ENCODE data around the gene PAX2. TPM values are rescaled to one million over a fixed set of nuclear protein-coding genes. Genes with fewer than 3 reads are reported as not detected.

PAX2 gene
- total RNA-seq, 1 experiment from 2014 or later, result 0.09 TPM

DNA sequence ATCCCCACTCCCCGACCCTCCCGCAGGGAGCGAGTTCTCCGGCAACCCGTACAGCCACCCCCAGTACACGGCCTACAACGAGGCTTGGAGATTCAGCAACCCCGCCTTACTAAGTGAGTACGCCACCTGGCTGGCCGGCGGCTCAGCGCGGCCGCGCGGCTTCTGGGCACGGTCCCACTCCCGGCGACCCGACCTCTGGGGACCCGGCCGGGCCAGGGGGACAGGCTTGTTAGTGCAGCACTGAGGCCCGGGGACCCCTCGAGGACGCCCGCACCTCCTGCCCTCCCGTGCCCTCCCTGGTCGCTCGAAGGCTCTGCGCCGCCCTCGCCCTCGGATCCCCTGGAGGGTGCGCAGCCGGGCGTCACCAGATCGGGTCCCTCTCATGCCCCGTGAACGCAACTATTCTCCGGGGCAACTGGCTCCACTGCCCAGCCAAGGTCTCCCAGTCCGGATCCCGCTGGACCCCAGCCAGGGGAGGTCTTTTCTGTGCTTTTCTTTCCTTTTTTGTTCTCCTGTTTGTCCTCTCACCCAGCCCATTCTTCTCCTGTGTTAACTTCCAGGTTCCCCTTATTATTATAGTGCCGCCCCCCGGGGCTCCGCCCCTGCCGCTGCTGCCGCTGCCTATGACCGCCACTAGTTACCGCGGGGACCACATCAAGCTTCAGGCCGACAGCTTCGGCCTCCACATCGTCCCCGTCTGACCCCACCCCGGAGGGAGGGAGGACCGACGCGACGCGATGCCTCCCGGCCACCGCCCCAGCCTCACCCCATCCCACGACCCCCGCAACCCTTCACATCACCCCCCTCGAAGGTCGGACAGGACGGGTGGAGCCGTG is 81.8 kb downstream of the PAX2 start:
- Mint-ChIP-seq H3K4me3 (peak overlapping the region; percentile 66), H3K27ac (no peak overlapping the region), H3K4me1 (peaks cover 33% of the 10 kb centered on the region), H3K36me3 (no peaks in the 10 kb centered on the region), H3K27me3 (ENCODE audit: low read depth) (no peaks in the 10 kb centered on the region; the same call in 1 of the 2 replicates), H3K9me3 (no peaks in the 10 kb centered on the region)
- ChIA-PET POLR2A (interaction anchor here (0.9 kb wide), 1 partner anchor 273 kb away, joined by 3 read pairs; no protein-coding TSS in a partner anchor), CTCF (interaction anchor here (0.5 to 2.1 kb wide), 20 partner anchors 10 to 1559 kb away, joined by 3 to 8 read pairs (median 4); partner anchors contain the start of genes HIF1AN and PAX2)
- no peak for TF ChIP-seq TEAD4 (CRISPR knock-in tag; IDR thresholded peaks at IDR 0.05)
- TF ChIP-seq, protein P1, sequence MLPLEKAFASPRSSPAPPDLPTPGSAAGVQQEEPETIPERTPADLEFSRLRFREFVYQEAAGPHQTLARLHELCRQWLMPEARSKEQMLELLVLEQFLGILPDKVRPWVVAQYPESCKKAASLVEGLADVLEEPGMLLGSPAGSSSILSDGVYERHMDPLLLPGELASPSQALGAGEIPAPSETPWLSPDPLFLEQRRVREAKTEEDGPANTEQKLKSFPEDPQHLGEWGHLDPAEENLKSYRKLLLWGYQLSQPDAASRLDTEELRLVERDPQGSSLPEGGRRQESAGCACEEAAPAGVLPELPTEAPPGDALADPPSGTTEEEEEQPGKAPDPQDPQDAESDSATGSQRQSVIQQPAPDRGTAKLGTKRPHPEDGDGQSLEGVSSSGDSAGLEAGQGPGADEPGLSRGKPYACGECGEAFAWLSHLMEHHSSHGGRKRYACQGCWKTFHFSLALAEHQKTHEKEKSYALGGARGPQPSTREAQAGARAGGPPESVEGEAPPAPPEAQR (CRISPR knock-in tag; IDR thresholded peaks at IDR 0.05), result no peak
- no peak for TF ChIP-seq OVOL2 (CRISPR knock-in tag; IDR thresholded peaks at IDR 0.05; ENCODE audit: borderline replicate concordance)
- no peak for TF ChIP-seq ZMAT4 (CRISPR knock-in tag; IDR thresholded peaks at IDR 0.05)
- no peak for TF ChIP-seq GABPB1 (CRISPR knock-in tag; IDR thresholded peaks at IDR 0.05)
- TF ChIP-seq TCF7 (CRISPR knock-in tag; IDR thresholded peaks at IDR 0.05; ENCODE audit: low read depth), result no peak
- TF ChIP-seq GRHL2 (CRISPR knock-in tag; IDR thresholded peaks at IDR 0.05; ENCODE audit: insufficient replicate concordance, severe bottlenecking), result no peak
- no peak for TF ChIP-seq ESRRA (CRISPR knock-in tag; IDR thresholded peaks at IDR 0.05; ENCODE audit: borderline replicate concordance)
- TF ChIP-seq FOXP1 (CRISPR knock-in tag; IDR thresholded peaks at IDR 0.05; ENCODE audit: borderline replicate concordance), result no peak
- TF ChIP-seq RORB (CRISPR knock-in tag; IDR thresholded peaks at IDR 0.05), result no peak
- TF ChIP-seq GTF2I (CRISPR knock-in tag; conservative IDR thresholded peaks at IDR 0.05), result no peak
- no peak for TF ChIP-seq SMAD3 (CRISPR knock-in tag; IDR thresholded peaks at IDR 0.05; ENCODE audit: borderline replicate concordance)
- no peak for TF ChIP-seq AR (CRISPR knock-in tag; IDR thresholded peaks at IDR 0.05)
- no peak for TF ChIP-seq RELA (CRISPR knock-in tag; IDR thresholded peaks at IDR 0.05; ENCODE audit: borderline replicate concordance)
- TF ChIP-seq FOXJ3 (CRISPR knock-in tag; IDR thresholded peaks at IDR 0.05; ENCODE audit: borderline replicate concordance), result no peak
- TF ChIP-seq FOXP4 (CRISPR knock-in tag; IDR thresholded peaks at IDR 0.05), result no peak
- ATAC-seq, result peak; percentile 19
- peak; percentile 59 for DNase-seq (ENCODE audit: low spot score)

All from WTC11 (cell line).